Measurements from ENCODE around the gene TBC1D17. TPM values are rescaled to one million over a fixed set of nuclear protein-coding genes. Genes with fewer than 3 reads are reported as not detected.

TBC1D17 gene
- polyA plus RNA-seq (ENCODE audit: insufficient read length in 4 of 4): 10 to 100 TPM; 35.2 to 64.9 (median 43.0) TPM

- DNase-seq (ENCODE audit: low read depth in 4 of 4, low spot score in 3 of 4): peak; percentile 100
Measured at GRCh38 chr19:49877020-49877878, at the start of gene TBC1D17, which contains the start of gene AKT1S1. Gene TBC1D17 (plus strand): TSS chr19:49877702. CDS start chr19:49877724, 22 bp downstream. Gene AKT1S1 (minus strand): TSS chr19:49877355. CDS start chr19:49873295, 4,060 bp downstream.

GRCh38 chr19:49829200-49829599 lies 48.3 kb upstream of the TBC1D17 start:
- DNase-seq (ENCODE audit: low read depth in 4 of 4, low spot score in 3 of 4): no peak

- no peak for DNase-seq (ENCODE audit: low read depth in 4 of 4, low spot score in 3 of 4)
Measured at GRCh38 chr19:49829721-49830120, 47.8 kb upstream of the TBC1D17 start.

DNA sequence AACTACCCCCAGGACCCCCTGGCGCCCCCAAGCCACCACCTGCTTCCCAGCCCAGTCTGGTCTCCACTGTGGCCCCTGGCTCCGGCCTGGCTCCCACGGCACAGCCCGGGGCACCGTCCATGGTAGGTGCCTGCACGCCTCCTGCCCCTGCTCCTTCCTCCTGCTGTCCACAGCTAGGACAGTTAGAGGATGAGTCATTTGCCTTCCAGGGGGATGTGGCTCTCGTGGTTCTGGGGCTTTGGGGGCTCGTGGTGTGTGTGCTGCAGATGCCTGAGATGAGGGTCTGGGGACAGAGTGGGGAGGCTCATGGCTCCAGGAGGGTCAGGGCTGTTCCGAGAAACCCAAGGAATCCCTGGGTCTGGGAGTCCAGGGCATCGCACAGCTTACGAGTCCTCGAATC lies 46.7 kb upstream of the TBC1D17 start:
- DNase-seq (ENCODE audit: low read depth in 4 of 4, low spot score in 3 of 4): no peak

DNA sequence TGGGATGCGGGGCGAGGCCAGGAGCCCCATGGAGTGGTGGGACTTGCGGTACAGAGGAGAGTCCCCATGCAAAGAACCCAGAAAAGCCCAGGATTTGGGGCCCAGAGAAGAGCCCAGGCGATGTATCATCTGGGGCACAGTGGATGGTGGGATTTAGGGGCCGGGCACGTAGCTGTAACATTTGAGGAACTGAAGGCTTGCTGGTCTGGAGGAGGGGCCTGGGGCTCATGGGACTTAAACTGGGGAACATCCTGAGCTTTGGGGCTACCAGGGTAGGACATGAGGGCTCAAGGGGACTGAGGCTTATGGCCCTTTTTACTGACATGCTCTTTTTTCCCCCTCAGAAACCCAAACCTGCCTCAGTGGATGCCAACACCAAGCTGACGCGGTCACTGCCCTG lies 45.9 kb upstream of the TBC1D17 start:
- DNase-seq (ENCODE audit: low read depth in 4 of 4, low spot score in 3 of 4): no peak

- no peak for DNase-seq (ENCODE audit: low read depth in 4 of 4, low spot score in 3 of 4)
Measured at GRCh38 chr19:49832556-49832955, 44.9 kb upstream of the TBC1D17 start.

- no peak for DNase-seq (ENCODE audit: low read depth in 4 of 4, low spot score in 3 of 4)
Measured at GRCh38 chr19:49833599-49833998, 43.9 kb upstream of the TBC1D17 start.

DNA sequence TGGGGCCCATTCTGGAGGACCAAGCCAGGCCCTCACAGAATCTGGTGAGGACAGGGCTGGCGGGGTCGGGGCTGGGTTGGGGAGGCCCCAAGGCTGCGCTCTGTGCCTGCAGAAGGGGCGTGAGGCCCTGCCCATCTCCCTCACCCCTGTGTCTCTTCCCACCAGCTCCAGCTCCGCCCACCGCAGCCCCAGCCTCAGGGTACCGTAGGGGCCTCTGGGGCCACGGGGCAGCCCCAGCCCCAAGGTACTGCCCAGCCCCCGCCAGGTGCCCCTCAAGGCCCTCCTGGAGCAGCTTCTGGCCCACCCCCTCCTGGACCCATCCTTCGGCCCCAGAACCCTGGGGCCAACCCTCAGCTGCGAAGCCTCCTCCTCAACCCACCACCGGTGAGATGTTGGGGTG lies 41.9 kb upstream of the TBC1D17 start:
- DNase-seq (ENCODE audit: low read depth in 4 of 4, low spot score in 3 of 4): no peak

DNA sequence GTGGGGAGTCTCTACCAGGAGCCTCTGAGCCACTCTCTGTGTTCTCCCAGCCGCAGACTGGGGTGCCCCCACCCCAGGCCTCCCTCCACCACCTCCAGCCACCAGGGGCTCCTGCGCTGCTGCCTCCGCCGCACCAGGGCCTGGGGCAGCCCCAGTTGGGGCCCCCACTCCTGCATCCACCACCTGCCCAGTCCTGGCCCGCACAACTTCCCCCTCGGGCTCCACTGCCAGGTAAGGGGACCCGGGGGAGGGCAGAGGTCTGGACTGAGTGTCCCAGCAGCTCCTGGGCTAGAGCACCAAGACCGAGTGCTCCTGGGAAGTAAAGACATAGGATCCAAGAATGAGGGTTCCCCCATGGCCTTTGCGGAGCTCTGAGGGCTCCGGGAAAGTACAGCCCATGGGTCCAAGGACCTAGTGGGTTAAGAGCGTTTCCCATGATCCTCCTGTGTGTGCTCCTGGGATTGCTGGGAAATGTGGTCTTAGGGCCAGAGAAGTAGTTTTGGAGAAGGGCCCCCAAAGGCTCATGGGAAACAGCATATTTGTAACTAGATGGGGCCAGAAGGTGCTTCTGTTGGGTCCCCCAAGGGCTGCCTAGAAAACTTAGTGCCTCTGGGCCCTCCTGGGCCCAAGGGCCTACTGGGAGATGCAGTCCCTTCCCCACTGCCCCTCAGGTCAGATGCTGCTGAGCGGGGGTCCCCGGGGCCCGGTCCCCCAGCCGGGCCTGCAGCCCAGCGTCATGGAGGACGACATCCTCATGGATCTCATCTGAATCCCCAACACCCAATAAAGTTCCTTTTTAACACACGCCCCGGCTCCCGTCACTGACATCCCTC lies 41.1 kb upstream of the TBC1D17 start:
- no peak for DNase-seq (ENCODE audit: low read depth in 4 of 4, low spot score in 3 of 4)

- DNase-seq (ENCODE audit: low read depth in 4 of 4, low spot score in 3 of 4): no peak
Measured at GRCh38 chr19:49837009-49837310, 40.5 kb upstream of the TBC1D17 start.

- DNase-seq (ENCODE audit: low read depth in 4 of 4, low spot score in 3 of 4): no peak
Measured at GRCh38 chr19:49837425-49837824, 40.1 kb upstream of the TBC1D17 start.

DNA sequence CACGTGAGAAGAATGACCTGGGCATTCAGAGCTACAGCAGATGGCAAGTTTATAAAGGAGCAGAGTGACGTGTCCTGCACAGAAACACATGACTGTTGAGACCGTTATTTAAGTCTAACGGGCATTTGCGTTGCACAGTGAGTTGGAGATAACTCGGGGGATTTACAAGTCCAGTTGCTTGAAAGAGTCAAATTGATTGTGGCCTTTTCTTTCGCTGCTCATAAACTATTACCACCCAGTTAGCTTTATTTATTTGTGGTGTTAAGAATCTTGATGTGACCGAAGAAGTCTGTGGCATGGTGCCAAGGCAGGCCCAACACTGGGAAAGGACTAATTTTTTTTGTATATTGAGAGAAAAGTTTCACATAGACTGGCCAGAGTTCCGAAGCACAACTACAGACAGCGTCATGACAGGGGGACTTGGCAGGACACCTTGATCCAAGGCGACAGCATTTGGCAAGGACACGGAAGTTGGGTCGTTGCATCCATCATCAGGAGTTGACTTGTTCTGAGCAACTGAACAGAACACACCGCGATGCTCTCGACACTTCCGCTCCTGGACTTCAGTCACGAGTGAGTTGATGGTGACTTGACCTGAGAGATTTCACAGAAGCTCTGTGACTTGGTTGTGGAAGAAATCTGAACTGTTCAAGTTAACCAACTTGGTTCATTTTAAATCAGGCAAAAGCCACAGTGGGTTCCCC lies 38.5 kb upstream of the TBC1D17 start:
- DNase-seq (ENCODE audit: low read depth in 4 of 4, low spot score in 3 of 4): no peak

DNA sequence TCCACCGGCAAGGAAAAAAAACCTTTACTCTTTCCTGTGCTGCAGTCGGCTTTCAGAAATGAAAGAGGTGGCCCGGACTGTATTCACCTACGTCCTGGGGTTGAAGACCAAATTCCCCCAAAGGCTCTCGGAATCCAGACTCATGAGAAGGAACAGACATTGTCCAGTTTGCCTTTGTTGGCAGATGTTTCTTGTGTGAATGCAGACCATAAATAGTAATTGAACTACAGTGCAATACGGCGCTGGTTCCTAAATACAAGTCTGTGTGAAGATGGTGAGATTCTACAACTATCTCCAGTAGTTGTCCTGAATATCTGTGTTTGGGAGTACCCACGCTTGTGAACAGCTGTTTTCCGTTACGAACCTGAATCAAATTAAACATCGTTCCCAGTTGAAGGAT lies 37.8 kb upstream of the TBC1D17 start:
- no peak for DNase-seq (ENCODE audit: low read depth in 4 of 4, low spot score in 3 of 4)

GRCh38 chr19:49840321-49840720 lies 37.2 kb upstream of the TBC1D17 start:
- no peak for DNase-seq (ENCODE audit: low read depth in 4 of 4, low spot score in 3 of 4)

GRCh38 chr19:49840736-49841249 lies 36.7 kb upstream of the TBC1D17 start:
- DNase-seq (ENCODE audit: low read depth in 4 of 4, low spot score in 3 of 4): no peak

DNA sequence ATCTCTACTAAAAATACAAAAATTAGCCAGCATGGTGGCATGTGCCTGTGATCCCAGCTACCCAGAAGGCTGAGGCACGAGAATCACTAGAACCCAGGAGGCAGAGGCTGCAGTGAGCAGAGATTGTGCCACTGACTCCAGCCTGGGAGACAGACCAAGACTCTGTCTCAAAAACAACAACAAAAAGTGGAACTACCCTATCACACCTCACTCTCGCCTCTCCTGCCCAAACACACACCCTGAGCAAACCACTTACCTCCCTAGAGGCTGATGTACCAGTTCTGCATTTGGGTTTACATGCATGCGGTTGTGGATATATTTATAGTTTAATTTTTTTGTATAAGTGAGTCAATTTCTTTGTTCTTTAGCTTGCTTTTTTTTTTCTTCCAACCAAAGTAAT lies 34.2 kb upstream of the TBC1D17 start:
- DNase-seq (ENCODE audit: low read depth in 4 of 4, low spot score in 3 of 4): no peak

GRCh38 chr19:49844138-49845095 lies 33.1 kb upstream of the TBC1D17 start:
- no peak for DNase-seq (ENCODE audit: low read depth in 4 of 4, low spot score in 3 of 4)

DNA sequence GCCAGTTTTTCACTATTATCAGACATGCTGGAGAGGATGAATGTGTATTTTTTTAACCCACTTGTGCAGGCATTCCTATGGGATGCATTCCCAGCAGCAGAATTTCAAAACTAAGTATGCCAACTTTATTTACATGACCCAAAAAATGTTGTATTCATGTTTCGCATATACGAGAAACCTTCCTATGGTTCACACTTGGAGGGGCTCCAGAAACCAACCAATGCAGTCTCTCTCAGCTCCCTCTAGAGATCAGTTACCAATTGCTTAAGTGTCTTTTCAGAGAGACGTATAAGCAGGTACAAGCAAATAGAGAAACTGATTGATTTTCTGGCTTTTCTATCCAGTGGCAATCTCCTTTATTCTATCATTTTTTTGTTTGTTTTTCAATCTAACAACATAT lies 32.1 kb upstream of the TBC1D17 start:
- no peak for DNase-seq (ENCODE audit: low read depth in 4 of 4, low spot score in 3 of 4)

DNA sequence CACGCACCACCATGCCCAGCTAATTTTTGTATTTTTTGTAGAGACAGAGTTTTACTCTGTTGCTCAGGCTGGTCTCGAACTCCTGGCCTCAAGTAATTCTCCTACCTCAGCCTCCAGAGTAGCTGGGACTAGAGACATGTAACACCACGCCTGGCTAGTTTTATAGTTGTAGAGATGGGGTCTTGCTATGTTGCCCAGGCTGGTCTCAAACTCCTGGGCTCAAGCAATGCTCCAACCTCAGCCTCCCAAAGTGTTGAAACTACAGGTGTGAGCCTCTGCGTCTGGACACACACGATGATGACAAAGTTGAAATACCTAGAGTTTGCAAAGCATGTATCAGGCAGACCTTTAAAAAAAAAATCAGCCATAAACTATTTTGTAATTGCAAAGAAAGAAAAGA lies 31.1 kb upstream of the TBC1D17 start:
- no peak for DNase-seq (ENCODE audit: low read depth in 4 of 4, low spot score in 3 of 4)
